Coronary artery (tissue), 2 donors: ENCODE results near the gene MORN1.
A peak's percentile ranks its signal among the peaks of the same experiment; 100 is the strongest.

Experiments used
- DNase-seq: peaks from one replicate; pipeline ENCODE4 v3.0.0-alpha.2; 2017; ENCODE audit warnings: low spot score
- H3K27ac ChIP-seq, 2 donors: fragments of 200-600 bp; sonication (generic); one replicate each; pipeline ENCODE4 v1.5.1; 2016 to 2019
- H3K4me3 ChIP-seq: fragments of 200-600 bp; sonication (generic); 2 replicates; pipeline ENCODE4 v1.5.1; 2016; ENCODE audit warnings: mild to moderate bottlenecking, moderate library complexity
- TF ChIP-seq, protein P1 (sequence below): fragments of 200-600 bp; sonication (generic); IDR thresholded peaks from one replicate; pipeline ENCODE4 v1.5.1; 2019; ENCODE audit warnings: antibody characterized with exemption

MORN1 gene

DNA sequence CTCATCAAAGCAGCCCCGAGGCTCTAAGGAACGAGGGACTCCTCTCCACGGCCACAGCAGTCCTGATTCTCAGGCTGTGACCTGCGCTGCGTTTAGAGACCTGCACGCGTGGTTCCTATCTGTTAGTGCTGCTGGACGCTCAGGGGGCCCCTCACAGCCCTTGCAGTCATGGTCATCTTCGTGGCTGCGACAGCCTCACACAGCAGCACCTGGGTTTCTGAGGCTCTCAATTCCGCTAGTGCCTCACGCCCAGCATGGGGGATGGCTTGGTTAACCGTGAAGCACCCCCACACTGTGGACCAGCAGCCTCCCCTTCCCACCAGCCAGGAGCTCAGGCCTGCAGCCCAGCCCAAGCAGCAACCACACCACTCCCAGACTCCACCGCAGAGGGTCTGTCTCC, 7.8 kb downstream of the MORN1 start:
- Histone ChIP-seq H3K4me3 (no peak overlapping the region), H3K27ac (no peak overlapping the region)
- no peak for DNase-seq
- TF ChIP-seq, protein P1, sequence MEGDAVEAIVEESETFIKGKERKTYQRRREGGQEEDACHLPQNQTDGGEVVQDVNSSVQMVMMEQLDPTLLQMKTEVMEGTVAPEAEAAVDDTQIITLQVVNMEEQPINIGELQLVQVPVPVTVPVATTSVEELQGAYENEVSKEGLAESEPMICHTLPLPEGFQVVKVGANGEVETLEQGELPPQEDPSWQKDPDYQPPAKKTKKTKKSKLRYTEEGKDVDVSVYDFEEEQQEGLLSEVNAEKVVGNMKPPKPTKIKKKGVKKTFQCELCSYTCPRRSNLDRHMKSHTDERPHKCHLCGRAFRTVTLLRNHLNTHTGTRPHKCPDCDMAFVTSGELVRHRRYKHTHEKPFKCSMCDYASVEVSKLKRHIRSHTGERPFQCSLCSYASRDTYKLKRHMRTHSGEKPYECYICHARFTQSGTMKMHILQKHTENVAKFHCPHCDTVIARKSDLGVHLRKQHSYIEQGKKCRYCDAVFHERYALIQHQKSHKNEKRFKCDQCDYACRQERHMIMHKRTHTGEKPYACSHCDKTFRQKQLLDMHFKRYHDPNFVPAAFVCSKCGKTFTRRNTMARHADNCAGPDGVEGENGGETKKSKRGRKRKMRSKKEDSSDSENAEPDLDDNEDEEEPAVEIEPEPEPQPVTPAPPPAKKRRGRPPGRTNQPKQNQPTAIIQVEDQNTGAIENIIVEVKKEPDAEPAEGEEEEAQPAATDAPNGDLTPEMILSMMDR = no peak

DNA sequence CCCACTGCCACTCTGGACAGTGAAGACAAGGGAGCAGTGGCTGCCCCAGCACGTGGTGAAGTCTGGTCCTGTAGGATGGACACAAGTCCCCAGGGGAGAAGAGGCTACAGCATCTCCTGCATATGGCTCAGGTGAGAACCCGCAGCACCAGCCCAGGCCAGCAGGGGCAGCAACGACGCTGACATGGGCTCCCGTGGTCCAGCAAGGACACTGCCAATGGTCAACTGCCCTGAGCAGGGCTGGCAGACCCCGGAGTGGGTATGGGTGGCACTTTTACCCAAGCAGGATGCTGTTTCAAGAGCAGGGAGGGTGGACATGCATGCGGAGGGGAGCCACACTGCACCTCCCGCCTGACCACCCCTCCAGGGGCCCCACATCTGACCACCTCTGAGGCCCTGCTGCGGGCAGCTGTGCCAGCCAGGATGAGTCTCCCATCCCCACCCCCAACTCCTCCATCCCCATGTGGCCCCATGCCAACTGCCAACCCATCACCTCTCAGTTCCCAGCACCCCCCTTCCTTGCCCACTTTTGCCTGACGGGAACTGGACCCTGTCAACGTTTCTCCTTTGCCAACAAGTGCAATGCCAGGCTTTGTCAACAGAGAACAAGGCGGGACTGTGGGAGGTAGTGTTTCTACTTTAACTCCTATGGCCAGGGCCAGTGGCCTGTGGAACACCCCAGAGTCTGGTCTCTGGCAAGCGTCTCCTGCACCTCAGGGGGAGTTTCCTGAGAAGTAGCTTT, 8.6 kb downstream of the MORN1 start:
- DNase-seq = no peak
- Histone ChIP-seq H3K4me3 (no peak overlapping the region), H3K27ac (no peak overlapping the region)
- TF ChIP-seq, protein P1 = no peak

DNA sequence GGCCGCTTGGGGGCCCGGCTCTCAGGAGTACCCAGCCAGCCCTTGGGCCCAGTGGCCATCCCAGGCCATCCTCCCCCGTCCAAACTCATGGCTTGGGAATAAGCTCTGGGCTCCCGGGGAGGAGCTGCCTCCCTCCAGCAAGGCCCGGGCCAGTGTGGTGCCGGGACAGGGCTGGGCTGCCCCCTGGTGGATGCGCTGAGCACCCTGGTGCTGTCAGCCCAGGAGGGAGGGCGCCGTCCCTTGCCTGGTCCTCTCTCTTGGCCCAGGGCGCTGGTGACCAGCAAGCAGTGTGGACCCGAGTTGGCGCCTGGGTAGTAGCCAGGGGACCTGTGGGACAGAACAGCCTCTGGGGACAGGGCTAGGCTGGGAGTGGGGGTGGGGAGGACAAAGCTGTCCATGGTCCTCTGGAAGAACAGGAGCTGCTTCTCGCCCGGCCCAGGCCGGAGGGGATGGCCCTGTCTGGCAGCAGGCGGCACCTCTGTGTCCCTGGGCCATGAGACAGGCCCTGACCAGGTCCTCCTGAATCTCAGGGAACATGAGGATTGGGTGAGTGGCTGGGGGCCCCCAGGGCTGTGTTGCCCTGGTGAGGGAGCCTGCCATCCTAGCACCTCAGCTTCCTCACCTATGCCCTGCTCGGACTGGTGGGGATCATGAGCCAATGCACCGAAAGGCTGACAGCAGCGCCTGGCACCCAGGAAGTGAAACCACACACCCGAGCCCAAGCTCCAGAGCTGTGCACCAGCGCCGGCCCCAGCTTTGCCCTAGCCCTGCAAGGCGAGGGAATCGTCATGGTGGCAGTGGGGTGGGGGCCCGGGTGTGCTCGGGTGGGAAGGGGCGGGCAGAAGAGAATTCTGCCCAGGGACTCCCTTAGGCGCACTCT, 9.4 kb downstream of the MORN1 start:
- TF ChIP-seq, protein P1 = peak; percentile 88
- peak; percentile 90 for DNase-seq
- Histone ChIP-seq H3K4me3 (no peak overlapping the region), H3K27ac (peak overlapping the region; percentile 10 to 25)

DNA sequence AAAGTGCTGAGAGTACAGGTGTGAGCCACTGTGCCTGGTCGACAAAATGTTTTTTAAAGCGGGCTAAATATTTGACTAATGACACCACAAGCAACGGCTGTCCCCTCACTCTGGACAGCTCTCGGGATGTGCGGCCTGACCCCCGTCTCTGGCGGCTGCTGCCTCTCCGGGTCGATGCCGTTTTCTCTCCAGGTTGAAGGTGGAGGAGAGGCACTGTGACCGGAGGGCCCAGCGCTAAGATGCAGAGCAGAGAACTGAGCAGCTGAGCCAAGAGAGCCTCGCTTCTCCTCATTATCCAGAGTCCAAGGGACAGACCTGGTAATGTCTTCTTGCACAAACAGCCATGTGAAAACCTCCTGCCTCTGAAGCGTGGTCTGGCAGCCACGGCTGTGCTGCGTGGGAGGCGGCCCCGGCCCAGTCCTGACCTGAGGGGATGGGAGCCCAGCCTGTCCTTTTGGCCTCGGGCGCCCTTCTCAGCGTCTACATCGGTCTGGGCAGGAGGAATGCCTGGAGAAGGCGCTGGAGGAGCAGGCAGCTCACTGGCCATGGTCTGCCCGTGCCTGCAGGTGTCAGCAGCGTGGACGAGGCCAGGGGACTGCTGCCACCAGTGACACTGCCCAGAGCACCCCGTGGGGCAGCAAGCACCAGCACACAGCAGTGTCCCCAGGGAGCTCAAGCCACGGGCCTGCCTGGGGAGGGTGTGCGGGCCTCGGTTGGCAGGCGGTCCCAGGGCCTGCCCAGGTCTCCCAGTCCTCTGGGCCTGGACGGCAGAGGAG, 10.3 kb downstream of the MORN1 start:
- TF ChIP-seq, protein P1 = no peak
- H3K27ac ChIP-seq = peak overlapping the region in 1 of 2 donors; percentile 10
- DNase-seq = no peak
- no peak overlapping the region for H3K4me3 ChIP-seq

DNA sequence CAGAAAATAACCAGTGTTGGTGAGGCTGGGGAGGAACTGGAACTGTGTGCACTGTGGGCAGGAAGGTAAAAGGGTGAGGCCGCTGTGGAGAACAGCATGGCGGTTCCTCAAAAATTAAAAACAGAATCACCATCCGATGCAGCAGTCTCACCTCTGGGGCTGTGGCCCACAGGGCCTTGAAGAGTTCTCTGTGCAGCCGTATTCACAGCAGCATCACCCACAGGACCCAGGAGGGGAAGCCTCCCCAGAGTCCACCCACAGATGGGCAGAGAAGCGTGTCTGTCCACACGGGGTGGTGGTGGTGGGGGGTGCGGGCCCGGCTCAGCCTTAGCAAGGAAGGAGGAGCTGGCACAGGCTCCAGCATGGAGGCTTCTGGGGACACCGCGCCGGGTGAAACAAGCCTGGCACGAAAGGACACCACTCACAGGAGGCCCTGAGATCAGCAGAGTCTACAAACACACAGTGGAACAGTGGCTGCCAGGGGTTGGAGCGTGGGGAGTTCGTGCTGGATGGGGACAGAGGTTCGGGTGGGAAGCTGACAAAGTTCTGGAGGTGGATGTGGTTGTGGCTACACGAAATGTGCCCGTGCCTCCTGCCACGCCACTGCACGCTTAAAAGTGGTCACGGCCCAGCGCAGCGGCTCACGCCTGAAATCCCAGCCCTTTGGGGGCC, 11.5 kb downstream of the MORN1 start:
- TF ChIP-seq, protein P1 = no peak
- H3K4me3 ChIP-seq = no peak overlapping the region
- no peak for DNase-seq
- no peak overlapping the region for H3K27ac ChIP-seq

DNA sequence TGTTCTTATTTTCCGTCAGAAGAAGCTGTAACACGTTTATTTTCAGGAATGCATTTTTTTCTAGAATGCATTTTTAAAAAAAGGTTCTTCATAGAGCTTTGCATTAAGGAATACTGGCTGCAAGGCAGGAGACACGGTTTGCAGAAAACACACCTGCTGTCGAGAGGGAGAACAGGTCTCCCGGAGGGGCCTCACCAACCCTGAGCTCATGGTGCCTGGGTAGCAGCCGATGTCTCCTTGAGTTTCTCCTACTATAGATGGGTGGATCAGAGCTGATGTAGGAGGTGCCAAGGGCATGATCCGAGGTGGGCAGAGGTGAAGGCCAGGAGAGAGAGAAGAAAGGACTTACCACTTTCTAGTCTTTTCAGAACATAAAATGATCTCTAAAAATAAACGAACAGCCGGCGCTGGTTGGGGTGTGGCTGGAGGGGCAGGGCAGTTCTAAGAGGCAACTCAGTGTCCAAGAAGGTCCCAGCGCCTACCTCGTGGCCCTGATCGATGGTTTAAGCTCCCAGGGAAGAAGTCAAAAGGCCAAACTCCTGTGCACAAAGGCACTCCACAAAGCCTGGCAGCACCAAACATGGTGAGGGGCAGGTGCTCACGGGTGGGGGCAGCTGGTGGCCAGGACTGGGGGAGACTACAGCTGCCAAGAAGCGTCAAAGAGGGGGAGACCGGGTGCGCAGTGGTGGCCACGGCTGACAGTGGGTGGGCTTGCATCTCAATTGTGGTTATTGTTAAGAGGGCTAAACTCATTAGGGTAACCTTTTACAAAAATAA, 12.2 kb downstream of the MORN1 start:
- Histone ChIP-seq H3K27ac (no peak overlapping the region), H3K4me3 (no peak overlapping the region)
- no peak for DNase-seq
- TF ChIP-seq, protein P1 = no peak
